Type B pancreatic cell (in vitro differentiated cells): Measurements from ENCODE around the gene SMIM22. TPM values are rescaled to one million over a fixed set of nuclear protein-coding genes. Genes with fewer than 3 reads are reported as not detected.

Experiments
- DNase-seq: peaks from one replicate; pipeline ENCODE4 v3.0.0; 2021; ENCODE audit warnings: mixed read lengths; ENCODE audit not compliant: unreplicated experiment; ENCODE audit errors: extremely low spot score
- H3K27ac Mint-ChIP-seq: 2 replicates; pipeline ENCODE4 v1.8.0; 2021; ENCODE audit warnings: mild to moderate bottlenecking, mixed read lengths
- H3K27me3 Mint-ChIP-seq: 2 replicates; pipeline ENCODE4 v1.8.0; 2021; ENCODE audit warnings: mixed read lengths
- H3K36me3 Mint-ChIP-seq: 2 replicates; pipeline ENCODE4 v1.8.0; 2021; ENCODE audit warnings: mixed read lengths
- H3K4me1 Mint-ChIP-seq: one replicate; pipeline ENCODE4 v1.8.0; 2021; ENCODE audit warnings: mixed read lengths; ENCODE audit not compliant: unreplicated experiment
- H3K4me3 Mint-ChIP-seq: 2 replicates; pipeline ENCODE4 v1.8.0; 2021; ENCODE audit warnings: mild to moderate bottlenecking, mixed read lengths
- H3K9me3 Mint-ChIP-seq: 2 replicates; pipeline ENCODE4 v1.8.0; 2021; ENCODE audit warnings: mixed read lengths
- CTCF ChIP-seq: fragments of 200-600 bp; sonication (generic); conservative IDR thresholded peaks from 2 replicates; pipeline ENCODE4 v1.5.0; 2021; ENCODE audit warnings: antibody characterized with exemption, mild to moderate bottlenecking
- total RNA-seq: library from RNA; stranded (reverse); gene quantifications from 2 replicates; pipeline ENCODE4 v1.2.1, GENCODE V29; 2021; ENCODE audit warnings: low replicate concordance

SMIM22 gene
- total RNA-seq, 1 donor from 2014 or later, result 7.8 TPM

- H3K36me3 Mint-ChIP-seq, result peaks cover 19% of the 10 kb centered on the region
- DNase-seq, result no peak
- no peak for TF ChIP-seq CTCF
- no peak overlapping the region for H3K27ac Mint-ChIP-seq
- no peaks in the 10 kb centered on the region for H3K4me1 Mint-ChIP-seq
- H3K9me3 Mint-ChIP-seq, result no peaks in the 10 kb centered on the region
- H3K4me3 Mint-ChIP-seq, result no peak overlapping the region
- H3K27me3 Mint-ChIP-seq, result no peaks in the 10 kb centered on the region
Measured at GRCh38 chr16:4837733-4838501, 42.7 kb downstream of the SMIM22 start.

- DNase-seq, result no peak
- Mint-ChIP-seq H3K9me3 (no peaks in the 10 kb centered on the region), H3K36me3 (peaks cover 23% of the 10 kb centered on the region), H3K27ac (no peak overlapping the region), H3K4me1 (no peaks in the 10 kb centered on the region), H3K4me3 (no peak overlapping the region), H3K27me3 (no peaks in the 10 kb centered on the region)
- peak; percentile 20 for TF ChIP-seq CTCF
Measured at GRCh38 chr16:4839942-4840341, 44.8 kb downstream of the SMIM22 start.

GRCh38 chr16:4840984-4841383 is 45.8 kb downstream of the SMIM22 start:
- Mint-ChIP-seq H3K4me1 (peaks cover 8% of the 10 kb centered on the region), H3K36me3 (peaks cover 29% of the 10 kb centered on the region), H3K4me3 (no peak overlapping the region), H3K27me3 (no peaks in the 10 kb centered on the region), H3K27ac (no peak overlapping the region), H3K9me3 (no peaks in the 10 kb centered on the region)
- DNase-seq, result no peak
- TF ChIP-seq CTCF, result no peak

Other genes starting within 250 kb of the SMIM22 start
- 0.14 and 0.43 TPM in 2 replicates for gene C16orf96, start 239.0 kb upstream of the SMIM22 start, total RNA-seq
- 49.2 and 85.9 TPM in 2 replicates for gene UBALD1, start 180.5 kb upstream of the SMIM22 start, total RNA-seq
- 87.9 and 88.6 TPM in 2 replicates for gene MGRN1, start 170.5 kb upstream of the SMIM22 start, total RNA-seq
- 36.7 and 37.7 TPM in 2 replicates for gene NUDT16L1, start 101.8 kb upstream of the SMIM22 start, total RNA-seq
- 21.6 and 36.7 TPM in 2 replicates for gene ANKS3, start 61.1 kb upstream of the SMIM22 start, total RNA-seq
- gene DNAAF8, start 60.8 kb upstream of the SMIM22 start, total RNA-seq, result 0.74 and 2.6 TPM in 2 replicates
- gene ZNF500, start 28.2 kb upstream of the SMIM22 start, total RNA-seq, result 19.0 and 21.0 TPM in 2 replicates
- gene SEPTIN12, start 7.0 kb upstream of the SMIM22 start, total RNA-seq, result not detected in 2 replicates
- gene ROGDI, start 7.3 kb downstream of the SMIM22 start, total RNA-seq, result 37.6 and 39.3 TPM in 2 replicates
- 120 and 126 TPM in 2 replicates for gene GLYR1, start 51.9 kb downstream of the SMIM22 start, total RNA-seq
- gene UBN1, start 52.1 kb downstream of the SMIM22 start, total RNA-seq, result 39.4 and 41.4 TPM in 2 replicates
- 142 and 428 TPM in 2 replicates for gene PPL, start 141.8 kb downstream of the SMIM22 start, total RNA-seq
- gene SEC14L5, start 163.0 kb downstream of the SMIM22 start, total RNA-seq, result 0.71 and 0.92 TPM in 2 replicates
- gene NAGPA, start 238.6 kb downstream of the SMIM22 start, total RNA-seq, result 16.8 and 18.0 TPM in 2 replicates